ENCODE measurements around the gene SETBP1. TPM values are rescaled to one million over a fixed set of nuclear protein-coding genes. Genes with fewer than 3 reads are reported as not detected.

Gene SETBP1
- total RNA-seq, 1 experiment from 2014 or later, result 0.05 TPM

DNA sequence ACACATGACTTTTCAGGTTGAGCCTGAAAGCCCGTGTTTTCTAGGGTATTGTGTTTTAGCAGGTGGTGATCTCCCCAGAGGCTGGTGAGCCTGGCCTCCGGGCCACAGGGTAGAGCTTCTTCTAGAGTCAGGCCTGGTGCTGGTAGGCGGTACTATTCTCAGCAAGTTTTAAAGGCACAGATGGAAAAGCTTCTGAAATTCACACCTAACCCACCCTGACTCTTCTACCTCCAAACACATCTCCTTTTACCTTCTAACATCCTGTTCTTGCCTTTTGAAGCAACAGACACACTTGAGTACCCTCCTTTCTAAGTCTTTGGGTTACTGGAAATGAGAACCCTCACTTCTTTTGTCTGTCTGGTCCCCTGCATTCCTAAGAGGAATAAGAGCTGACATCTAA, 191.1 kb downstream of the SETBP1 start:
- H3K79me2 ChIP-seq (ENCODE audit: insufficient read depth, low read length), result no peaks in the 10 kb centered on the region
- intact Hi-C loops (cut with micrococcal nuclease), result no loop called here
- CTCF ChIA-PET, result no interaction called here
- no peak for DNase-seq (ENCODE audit: low read depth, low spot score)
- RAD21 ChIA-PET (ENCODE audit: low non-redundant PET in 1 of 2, low total read pairs in 2 of 2, uncharacterized antibody in 2 of 2, unreplicated experiment in 2 of 2), result no interaction called here
- H3K27me3 ChIP-seq (ENCODE audit: insufficient read depth, low read length), result no peaks in the 10 kb centered on the region
- no peak overlapping the region for H3K9ac ChIP-seq (ENCODE audit: low read length)
- POLR2A ChIA-PET, result no interaction called here
- no TSS peak for BruUV-seq (replicated peaks)
- H3K9me2 ChIP-seq (ENCODE audit: insufficient read depth), result no peaks in the 10 kb centered on the region
- H3K36me3 ChIP-seq (ENCODE audit: control insufficient read depth in 1 of 2, insufficient read depth in 2 of 2, low read length in 2 of 2), result no peaks in the 10 kb centered on the region
- H3K27ac ChIP-seq (ENCODE audit: low read depth, low read length), result no peak overlapping the region
- H3K4me1 ChIP-seq (ENCODE audit: control insufficient read depth in 1 of 2, insufficient read depth in 2 of 2, low read length in 2 of 2), result no peaks in the 10 kb centered on the region
- H2AFZ ChIP-seq (ENCODE audit: low read depth, low read length, poor library complexity, severe bottlenecking), result no peak overlapping the region
- no peak overlapping the region for H3K4me2 ChIP-seq (ENCODE audit: low read length)
- TF ChIP-seq, protein P1, sequence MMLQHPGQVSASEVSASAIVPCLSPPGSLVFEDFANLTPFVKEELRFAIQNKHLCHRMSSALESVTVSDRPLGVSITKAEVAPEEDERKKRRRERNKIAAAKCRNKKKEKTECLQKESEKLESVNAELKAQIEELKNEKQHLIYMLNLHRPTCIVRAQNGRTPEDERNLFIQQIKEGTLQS (IDR thresholded peaks at IDR 0.05), result no peak
- no peak for TF ChIP-seq EZH2phosphoT487 (IDR thresholded peaks at IDR 0.05; ENCODE audit: borderline replicate concordance)
- no peak for TF ChIP-seq EGR1 (IDR thresholded peaks at IDR 0.05; ENCODE audit: low read depth)
- no peak for TF ChIP-seq JUND (IDR thresholded peaks at IDR 0.05)
- TF ChIP-seq ZFX (IDR thresholded peaks at IDR 0.05), result no peak
- no peak for TF ChIP-seq TCF7L2 (IDR thresholded peaks at IDR 0.05; ENCODE audit: borderline replicate concordance, extremely low read depth, insufficient read depth, insufficient read length)
- TF ChIP-seq ELF1 (IDR thresholded peaks at IDR 0.05; ENCODE audit: borderline replicate concordance, low read depth), result no peak
- no peak for TF ChIP-seq SIN3A (IDR thresholded peaks at IDR 0.05; ENCODE audit: low read depth)
- TF ChIP-seq, protein P2, sequence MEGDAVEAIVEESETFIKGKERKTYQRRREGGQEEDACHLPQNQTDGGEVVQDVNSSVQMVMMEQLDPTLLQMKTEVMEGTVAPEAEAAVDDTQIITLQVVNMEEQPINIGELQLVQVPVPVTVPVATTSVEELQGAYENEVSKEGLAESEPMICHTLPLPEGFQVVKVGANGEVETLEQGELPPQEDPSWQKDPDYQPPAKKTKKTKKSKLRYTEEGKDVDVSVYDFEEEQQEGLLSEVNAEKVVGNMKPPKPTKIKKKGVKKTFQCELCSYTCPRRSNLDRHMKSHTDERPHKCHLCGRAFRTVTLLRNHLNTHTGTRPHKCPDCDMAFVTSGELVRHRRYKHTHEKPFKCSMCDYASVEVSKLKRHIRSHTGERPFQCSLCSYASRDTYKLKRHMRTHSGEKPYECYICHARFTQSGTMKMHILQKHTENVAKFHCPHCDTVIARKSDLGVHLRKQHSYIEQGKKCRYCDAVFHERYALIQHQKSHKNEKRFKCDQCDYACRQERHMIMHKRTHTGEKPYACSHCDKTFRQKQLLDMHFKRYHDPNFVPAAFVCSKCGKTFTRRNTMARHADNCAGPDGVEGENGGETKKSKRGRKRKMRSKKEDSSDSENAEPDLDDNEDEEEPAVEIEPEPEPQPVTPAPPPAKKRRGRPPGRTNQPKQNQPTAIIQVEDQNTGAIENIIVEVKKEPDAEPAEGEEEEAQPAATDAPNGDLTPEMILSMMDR (IDR thresholded peaks at IDR 0.05 in 2 of 3, conservative IDR thresholded peaks at IDR 0.05 in 1 of 3; ENCODE audit: borderline replicate concordance in 1 of 3, insufficient read depth in 1 of 3, low read depth in 2 of 3, low read length in 2 of 3), result no peak
- no peak for TF ChIP-seq SP1 (IDR thresholded peaks at IDR 0.05; ENCODE audit: low read depth)
- TF ChIP-seq YY1 (IDR thresholded peaks at IDR 0.05; ENCODE audit: extremely low read depth, insufficient replicate concordance, low read depth, low read length), result no peak
- TF ChIP-seq, protein P3, sequence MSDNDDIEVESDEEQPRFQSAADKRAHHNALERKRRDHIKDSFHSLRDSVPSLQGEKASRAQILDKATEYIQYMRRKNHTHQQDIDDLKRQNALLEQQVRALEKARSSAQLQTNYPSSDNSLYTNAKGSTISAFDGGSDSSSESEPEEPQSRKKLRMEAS (IDR thresholded peaks at IDR 0.05), result no peak
- no peak overlapping the region for H3K4me3 ChIP-seq (replicated peaks in 1 of 2; ENCODE audit: low read depth in 1 of 2, low read length in 2 of 2)
- ATAC-seq, result no peak
- H3K9me3 ChIP-seq (ENCODE audit: control insufficient read depth in 1 of 2, insufficient read depth in 1 of 2, low read depth in 1 of 2, low read length in 2 of 2), result peaks cover 16 to 36% of the 10 kb centered on the region in 2 experiments; a peak in 2 of 4 replicates
- no peaks in the 10 kb centered on the region for H4K20me1 ChIP-seq (ENCODE audit: insufficient read depth)
